K562 (cell line): Measurements from ENCODE around the gene NMRK2. TPM values are rescaled to one million over a fixed set of nuclear protein-coding genes. Genes with fewer than 3 reads are reported as not detected.
A peak's percentile ranks its signal among the peaks of the same experiment; 100 is the strongest.

Source experiments
- ARNT ChIP-seq, 2 experiments: fragments of 450-650 bp; IDR thresholded peaks; 2 replicates each; pipeline ENCODE4 v1.6.1; 2016; ENCODE audit warnings: mild to moderate bottlenecking in 1 of 2
- BRD9 ChIP-seq: fragments of 450-650 bp; IDR thresholded peaks from 2 replicates; pipeline ENCODE4 v1.6.1; 2018; ENCODE audit warnings: low read depth; ENCODE audit not compliant: partially characterized antibody
- DLX4 ChIP-seq: fragments of 250-450 bp; sonication (Bioruptor Pico); IDR thresholded peaks from 2 replicates; pipeline ENCODE4 v1.6.1; 2021; ENCODE audit warnings: mild to moderate bottlenecking
- E2F4 ChIP-seq: sonication (generic); formaldehyde crosslinking; IDR thresholded peaks from 2 replicates; pipeline ENCODE4 v1.8.0; 2022; ENCODE audit warnings: mild to moderate bottlenecking, low read depth, missing genetic modification reagents
- ELF1 ChIP-seq: fragments of 200-800 bp; sonication (Bioruptor generic); IDR thresholded peaks from 2 replicates; pipeline ENCODE4 v1.6.1; 2016; ENCODE audit warnings: missing genetic modification characterization, missing compliant biosample characterization
- EP300 ChIP-seq: IDR thresholded peaks from 2 replicates; pipeline ENCODE4 v1.6.1; 2012; ENCODE audit warnings: low read length, improper control_type of control experiment
- ETS2 ChIP-seq: IDR thresholded peaks from 2 replicates; pipeline ENCODE4 v1.6.1; 2016; ENCODE audit warnings: borderline replicate concordance, missing genetic modification characterization, mild to moderate bottlenecking, moderate library complexity, missing compliant biosample characterization; ENCODE audit not compliant: poor library complexity, severe bottlenecking
- HMGXB4 ChIP-seq: sonication (generic); formaldehyde crosslinking; IDR thresholded peaks from 2 replicates; pipeline ENCODE4 v1.8.1; 2023; ENCODE audit warnings: mild to moderate bottlenecking, missing genetic modification reagents
- MTA1 ChIP-seq: fragments of 450-650 bp; IDR thresholded peaks from 2 replicates; pipeline ENCODE4 v1.6.1; 2017; ENCODE audit warnings: borderline replicate concordance
- POLR2G ChIP-seq: fragments of 200-400 bp; formaldehyde crosslinking; IDR thresholded peaks from 2 replicates; pipeline ENCODE4 v1.6.1; 2017; ENCODE audit warnings: low read depth, mild to moderate bottlenecking, antibody characterized with exemption, low read length, moderate library complexity
- RBBP5 ChIP-seq: fragments of 200-600 bp; sonication (generic); IDR thresholded peaks from 2 replicates; pipeline ENCODE4 v1.6.1; 2012; ENCODE audit warnings: borderline replicate concordance, mild to moderate bottlenecking, low read length, control low read depth, inconsistent platforms; ENCODE audit not compliant: insufficient read depth, poor library complexity, severe bottlenecking
- RBFOX2 ChIP-seq: fragments of 200-400 bp; formaldehyde crosslinking; IDR thresholded peaks from 2 replicates; pipeline ENCODE4 v1.6.1; 2017; ENCODE audit warnings: low read depth, mild to moderate bottlenecking, low read length, moderate library complexity
- ZNF197 ChIP-seq: fragments of 200-800 bp; sonication (Bioruptor generic); IDR thresholded peaks from 2 replicates; pipeline ENCODE4 v1.6.1; 2016; ENCODE audit warnings: low read depth, missing genetic modification characterization, missing compliant biosample characterization
- ZNF699 ChIP-seq: fragments of 250-450 bp; sonication (Bioruptor Pico); IDR thresholded peaks from 2 replicates; pipeline ENCODE4 v1.8.0; 2021; ENCODE audit warnings: mild to moderate bottlenecking, moderate library complexity; ENCODE audit not compliant: insufficient replicate concordance
- polyA plus RNA-seq, 8 experiments: library from polyadenylated mRNA; depleted of rRNA in 4 of 8; stranded (reverse) in 5 of 8; unstranded in 3 of 8; fragments of >200 nt; fragmentation: Nextera tagmentation in 2 of 8; fragmentation: Illumina TruSeq in 1 of 8; extraction: Ambion mirVana in 2 of 8; extraction: Trizol in 1 of 8; gene quantifications; 2 replicates each; pipeline versions ENCODE4 v1.2.1 to v1.2.3, GENCODE V29; 2011 to 2014; ENCODE audit warnings: inconsistent platforms in 1 of 8, missing spikeins in 1 of 8
- total RNA-seq, 7 experiments: library from RNA; depleted of rRNA in 6 of 7; stranded (reverse); fragments of >200 nt in 6 of 7; fragmentation: Illumina TruSeq in 2 of 7; extraction: Trizol in 2 of 7; gene quantifications; 2 replicates each; pipeline versions ENCODE4 v1.2.1 to v1.2.3, GENCODE V29; 2011 to 2021; ENCODE audit warnings: low replicate concordance in 1 of 7
- TF ChIP-seq, protein P1 (sequence below): sonication (generic); formaldehyde crosslinking; IDR thresholded peaks from 2 replicates; pipeline ENCODE4 v1.8.1; 2023; ENCODE audit warnings: mild to moderate bottlenecking, missing genetic modification reagents
- TF ChIP-seq, protein P2 (sequence below): sonication (generic); formaldehyde crosslinking; IDR thresholded peaks from 2 replicates; pipeline ENCODE4 v1.8.0; 2023; ENCODE audit warnings: mild to moderate bottlenecking, missing genetic modification reagents

NMRK2 gene
- total and polyA plus RNA-seq, 9 of the 15 experiments (the other 6 are each of a cell fraction or from before 2014, with no cell fraction given): not detected

DNA sequence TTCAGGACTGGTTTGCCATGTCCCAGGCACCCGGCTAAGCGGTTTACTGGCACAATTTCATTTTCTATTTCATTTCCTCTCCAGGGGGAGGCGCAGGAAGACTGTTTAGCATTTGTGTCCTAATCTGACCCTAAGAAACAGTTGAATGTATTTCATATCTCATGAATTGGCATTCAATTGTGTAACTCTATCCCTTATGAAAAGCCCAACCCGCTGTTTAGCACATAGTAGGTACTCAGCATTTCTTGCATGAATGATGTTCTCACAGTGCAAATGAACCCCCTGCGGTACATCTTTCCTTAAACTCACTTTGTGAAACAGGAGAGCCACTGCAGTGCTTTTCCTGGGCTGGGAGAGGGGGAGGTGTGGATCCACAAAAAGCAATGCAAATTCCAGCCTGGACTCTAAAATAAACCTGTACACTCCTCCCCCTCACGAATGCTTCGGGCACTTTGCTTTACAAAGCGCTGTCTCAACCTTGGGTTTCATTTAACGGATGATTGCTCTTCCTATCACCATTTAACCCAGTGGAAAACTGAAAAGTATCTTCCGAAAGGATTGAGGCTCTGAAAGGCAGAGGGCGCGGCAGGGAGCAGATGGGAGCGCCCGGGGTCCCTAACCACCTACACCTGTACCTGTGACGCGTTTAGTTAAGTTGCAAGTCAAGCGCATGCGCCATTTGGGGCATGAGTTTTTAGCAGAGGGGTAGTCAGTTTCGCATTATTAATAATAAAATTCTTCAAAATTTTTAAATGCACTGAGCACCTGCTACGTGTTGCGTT is 53.6 kb downstream of the NMRK2 start (continued):
- no peak for TF ChIP-seq ZNF699 (CRISPR knock-in tag)
- TF ChIP-seq RBFOX2: no peak
- TF ChIP-seq HMGXB4 (CRISPR knock-in tag): no peak
- TF ChIP-seq, protein P1, sequence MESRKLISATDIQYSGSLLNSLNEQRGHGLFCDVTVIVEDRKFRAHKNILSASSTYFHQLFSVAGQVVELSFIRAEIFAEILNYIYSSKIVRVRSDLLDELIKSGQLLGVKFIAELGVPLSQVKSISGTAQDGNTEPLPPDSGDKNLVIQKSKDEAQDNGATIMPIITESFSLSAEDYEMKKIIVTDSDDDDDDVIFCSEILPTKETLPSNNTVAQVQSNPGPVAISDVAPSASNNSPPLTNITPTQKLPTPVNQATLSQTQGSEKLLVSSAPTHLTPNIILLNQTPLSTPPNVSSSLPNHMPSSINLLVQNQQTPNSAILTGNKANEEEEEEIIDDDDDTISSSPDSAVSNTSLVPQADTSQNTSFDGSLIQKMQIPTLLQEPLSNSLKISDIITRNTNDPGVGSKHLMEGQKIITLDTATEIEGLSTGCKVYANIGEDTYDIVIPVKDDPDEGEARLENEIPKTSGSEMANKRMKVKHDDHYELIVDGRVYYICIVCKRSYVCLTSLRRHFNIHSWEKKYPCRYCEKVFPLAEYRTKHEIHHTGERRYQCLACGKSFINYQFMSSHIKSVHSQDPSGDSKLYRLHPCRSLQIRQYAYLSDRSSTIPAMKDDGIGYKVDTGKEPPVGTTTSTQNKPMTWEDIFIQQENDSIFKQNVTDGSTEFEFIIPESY: no peak
- TF ChIP-seq MTA1: no peak
- no peak for TF ChIP-seq EP300
- no peak for TF ChIP-seq POLR2G
- TF ChIP-seq DLX4 (CRISPR knock-in tag): no peak
- TF ChIP-seq ZNF197 (CRISPR knock-in tag): no peak
- peak in 1 of 2 experiments; percentile 49; a peak in 1 of 4 replicates for TF ChIP-seq ARNT (IDR thresholded peaks at IDR 0.05)
- TF ChIP-seq BRD9: peak; percentile 40
- TF ChIP-seq E2F4 (CRISPR knock-in tag): no peak
- TF ChIP-seq, protein P2, sequence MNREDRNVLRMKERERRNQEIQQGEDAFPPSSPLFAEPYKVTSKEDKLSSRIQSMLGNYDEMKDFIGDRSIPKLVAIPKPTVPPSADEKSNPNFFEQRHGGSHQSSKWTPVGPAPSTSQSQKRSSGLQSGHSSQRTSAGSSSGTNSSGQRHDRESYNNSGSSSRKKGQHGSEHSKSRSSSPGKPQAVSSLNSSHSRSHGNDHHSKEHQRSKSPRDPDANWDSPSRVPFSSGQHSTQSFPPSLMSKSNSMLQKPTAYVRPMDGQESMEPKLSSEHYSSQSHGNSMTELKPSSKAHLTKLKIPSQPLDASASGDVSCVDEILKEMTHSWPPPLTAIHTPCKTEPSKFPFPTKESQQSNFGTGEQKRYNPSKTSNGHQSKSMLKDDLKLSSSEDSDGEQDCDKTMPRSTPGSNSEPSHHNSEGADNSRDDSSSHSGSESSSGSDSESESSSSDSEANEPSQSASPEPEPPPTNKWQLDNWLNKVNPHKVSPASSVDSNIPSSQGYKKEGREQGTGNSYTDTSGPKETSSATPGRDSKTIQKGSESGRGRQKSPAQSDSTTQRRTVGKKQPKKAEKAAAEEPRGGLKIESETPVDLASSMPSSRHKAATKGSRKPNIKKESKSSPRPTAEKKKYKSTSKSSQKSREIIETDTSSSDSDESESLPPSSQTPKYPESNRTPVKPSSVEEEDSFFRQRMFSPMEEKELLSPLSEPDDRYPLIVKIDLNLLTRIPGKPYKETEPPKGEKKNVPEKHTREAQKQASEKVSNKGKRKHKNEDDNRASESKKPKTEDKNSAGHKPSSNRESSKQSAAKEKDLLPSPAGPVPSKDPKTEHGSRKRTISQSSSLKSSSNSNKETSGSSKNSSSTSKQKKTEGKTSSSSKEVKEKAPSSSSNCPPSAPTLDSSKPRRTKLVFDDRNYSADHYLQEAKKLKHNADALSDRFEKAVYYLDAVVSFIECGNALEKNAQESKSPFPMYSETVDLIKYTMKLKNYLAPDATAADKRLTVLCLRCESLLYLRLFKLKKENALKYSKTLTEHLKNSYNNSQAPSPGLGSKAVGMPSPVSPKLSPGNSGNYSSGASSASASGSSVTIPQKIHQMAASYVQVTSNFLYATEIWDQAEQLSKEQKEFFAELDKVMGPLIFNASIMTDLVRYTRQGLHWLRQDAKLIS (CRISPR knock-in tag): 0 out of 2 replicates have a peak, but pooled peaks have one; percentile 33
- peak; percentile 26; the same call in 1 of the 2 replicates for TF ChIP-seq ELF1 (tag)
- TF ChIP-seq ETS2: no peak
- peak; percentile 63 for TF ChIP-seq RBBP5
